ENCODE measurements around the gene WWOX.

Gene WWOX

GRCh38 chr16:78413651-78414050 is 314.2 kb downstream of the WWOX start:
- no peak for DNase-seq

GRCh38 chr16:78415013-78415412 is 315.6 kb downstream of the WWOX start:
- DNase-seq = no peak

- no peak for DNase-seq
Measured at GRCh38 chr16:78415669-78416068, 316.2 kb downstream of the WWOX start.

- no peak for DNase-seq
Measured at GRCh38 chr16:78416400-78416799, 316.9 kb downstream of the WWOX start.

GRCh38 chr16:78421181-78421708 is 321.8 kb downstream of the WWOX start:
- no peak for DNase-seq

GRCh38 chr16:78425281-78425680 is 325.8 kb downstream of the WWOX start:
- DNase-seq = no peak

GRCh38 chr16:78425891-78426510 is 326.5 kb downstream of the WWOX start:
- no peak for DNase-seq

GRCh38 chr16:78428193-78428592 is 328.7 kb downstream of the WWOX start:
- no peak for DNase-seq

GRCh38 chr16:78430281-78430680 is 330.8 kb downstream of the WWOX start:
- DNase-seq = no peak

GRCh38 chr16:78431004-78431670 is 331.7 kb downstream of the WWOX start:
- no peak for DNase-seq

- DNase-seq = no peak
Measured at GRCh38 chr16:78431701-78432100, 332.2 kb downstream of the WWOX start.

- no peak for DNase-seq
Measured at GRCh38 chr16:78432451-78432850, 333.0 kb downstream of the WWOX start.

- no peak for DNase-seq
Measured at GRCh38 chr16:78433116-78433515, 333.7 kb downstream of the WWOX start.

GRCh38 chr16:78434401-78434800 is 334.9 kb downstream of the WWOX start:
- DNase-seq = no peak

GRCh38 chr16:78435260-78435659 is 335.8 kb downstream of the WWOX start:
- DNase-seq = no peak

- no peak for DNase-seq
Measured at GRCh38 chr16:78436023-78436422, 336.6 kb downstream of the WWOX start.

GRCh38 chr16:78436846-78437245 is 337.4 kb downstream of the WWOX start:
- no peak for DNase-seq

- DNase-seq = peak; percentile 37
Measured at GRCh38 chr16:78437352-78437968, 338.0 kb downstream of the WWOX start.

- DNase-seq = no peak
Measured at GRCh38 chr16:78438219-78438618, 338.8 kb downstream of the WWOX start.

- DNase-seq = no peak
Measured at GRCh38 chr16:78438632-78439031, 339.2 kb downstream of the WWOX start.

- DNase-seq = no peak
Measured at GRCh38 chr16:78439646-78440045, 340.2 kb downstream of the WWOX start.

- no peak for DNase-seq
Measured at GRCh38 chr16:78441298-78441697, 341.8 kb downstream of the WWOX start.

GRCh38 chr16:78443542-78444364 is 344.3 kb downstream of the WWOX start:
- no peak for DNase-seq

Measured in CD4-positive, alpha-beta T cell treated with Interleukin-10 for 1 hour (primary cell).